ENCODE data around the gene LACTBL1.

Gene LACTBL1

GRCh38 chr1:22914156-22914555 lies 58.5 kb downstream of the LACTBL1 start:
- no peak for FAIRE-seq
- DNase-seq (ENCODE audit: low spot score) = no peak

GRCh38 chr1:22913421-22914141 lies 59.1 kb downstream of the LACTBL1 start:
- DNase-seq (ENCODE audit: low spot score) (no peak), FAIRE-seq (no peak)

GRCh38 chr1:22912311-22912710 lies 60.4 kb downstream of the LACTBL1 start:
- no peak for DNase-seq (ENCODE audit: low spot score)
- FAIRE-seq = no peak

- FAIRE-seq (no peak), DNase-seq (ENCODE audit: low spot score) (no peak)
Observed at GRCh38 chr1:22910986-22911651, 61.5 kb downstream of the LACTBL1 start.

- FAIRE-seq = no peak
- DNase-seq (ENCODE audit: low spot score) = no peak
Observed at GRCh38 chr1:22910286-22910685, 62.4 kb downstream of the LACTBL1 start.

GRCh38 chr1:22908880-22909426 lies 63.7 kb downstream of the LACTBL1 start:
- FAIRE-seq = no peak

GRCh38 chr1:22907528-22907927 lies 65.1 kb downstream of the LACTBL1 start:
- no peak for DNase-seq (ENCODE audit: low spot score)
- no peak for FAIRE-seq

More at GRCh38 chr1:22908880-22909426, 63.7 kb downstream of the LACTBL1 start:
- DNase-seq (ENCODE audit: low spot score) = no peak

GRCh38 chr1:22906968-22907367 lies 65.7 kb downstream of the LACTBL1 start:
- FAIRE-seq (no peak), DNase-seq (ENCODE audit: low spot score) (no peak)

GRCh38 chr1:22903113-22903512 lies 69.6 kb downstream of the LACTBL1 start:
- no peak for FAIRE-seq

More at GRCh38 chr1:22903113-22903512, 69.6 kb downstream of the LACTBL1 start:
- peak; percentile 72 for DNase-seq (ENCODE audit: low spot score)

Measured in RCC 7860 (cell line).